ENCODE measurements around the gene MYZAP. TPM values are rescaled to one million over a fixed set of nuclear protein-coding genes. Genes with fewer than 3 reads are reported as not detected.

Gene MYZAP
- total and polyA plus RNA-seq, 10 donors = 4.1 to 26.2 (median 13.8) TPM

DNA sequence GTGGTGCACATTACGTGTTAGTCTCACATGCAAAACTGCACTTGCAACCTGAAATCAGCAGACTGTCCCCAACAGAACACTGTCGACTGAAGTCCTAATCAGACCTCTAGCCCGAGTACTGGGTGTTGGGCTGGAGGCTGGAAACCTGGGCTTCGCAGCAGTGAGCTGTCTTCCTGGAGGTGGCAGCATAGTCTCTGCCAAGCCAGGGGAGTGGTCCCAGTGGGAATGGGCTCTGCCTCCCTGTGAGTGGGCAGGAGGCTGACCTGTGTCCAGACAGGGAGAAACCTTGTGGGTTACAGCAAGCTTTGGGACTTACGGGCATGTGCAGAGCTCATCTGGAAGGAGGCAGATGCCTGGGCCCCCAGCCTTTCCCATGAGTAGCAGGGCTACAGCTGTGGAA lies 38.2 kb upstream of the MYZAP start:
- TF ChIP-seq POLR2A (IDR thresholded peaks at IDR 0.05) (no peak), POLR2AphosphoS5 (IDR thresholded peaks at IDR 0.05) (no peak)
- TF ChIP-seq, protein P1, sequence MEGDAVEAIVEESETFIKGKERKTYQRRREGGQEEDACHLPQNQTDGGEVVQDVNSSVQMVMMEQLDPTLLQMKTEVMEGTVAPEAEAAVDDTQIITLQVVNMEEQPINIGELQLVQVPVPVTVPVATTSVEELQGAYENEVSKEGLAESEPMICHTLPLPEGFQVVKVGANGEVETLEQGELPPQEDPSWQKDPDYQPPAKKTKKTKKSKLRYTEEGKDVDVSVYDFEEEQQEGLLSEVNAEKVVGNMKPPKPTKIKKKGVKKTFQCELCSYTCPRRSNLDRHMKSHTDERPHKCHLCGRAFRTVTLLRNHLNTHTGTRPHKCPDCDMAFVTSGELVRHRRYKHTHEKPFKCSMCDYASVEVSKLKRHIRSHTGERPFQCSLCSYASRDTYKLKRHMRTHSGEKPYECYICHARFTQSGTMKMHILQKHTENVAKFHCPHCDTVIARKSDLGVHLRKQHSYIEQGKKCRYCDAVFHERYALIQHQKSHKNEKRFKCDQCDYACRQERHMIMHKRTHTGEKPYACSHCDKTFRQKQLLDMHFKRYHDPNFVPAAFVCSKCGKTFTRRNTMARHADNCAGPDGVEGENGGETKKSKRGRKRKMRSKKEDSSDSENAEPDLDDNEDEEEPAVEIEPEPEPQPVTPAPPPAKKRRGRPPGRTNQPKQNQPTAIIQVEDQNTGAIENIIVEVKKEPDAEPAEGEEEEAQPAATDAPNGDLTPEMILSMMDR (IDR thresholded peaks at IDR 0.05 in 8 of 11, conservative IDR thresholded peaks at IDR 0.05 in 3 of 11) = no peak
- intact Hi-C loops (cut with DNase I; ENCODE audit: low total_unique reads) = no loop called here
- Histone ChIP-seq H3K27me3 (replicated peaks in 1 of 7) (no peaks in the 10 kb centered on the region), H3K27ac (no peak overlapping the region), H3K36me3 (no peaks in the 10 kb centered on the region), H3K4me3 (no peak overlapping the region), H3K9me3 (no peaks in the 10 kb centered on the region), H3K4me1 (peaks cover 0 to 14% (median 2%) of the 10 kb centered on the region in 6 donors)
- DNase-seq = no peak
- WGBS, 5 donors = 88 to 99% (median 88%) methylated on average over 2 to 5 of the region's 5 CpGs

DNA sequence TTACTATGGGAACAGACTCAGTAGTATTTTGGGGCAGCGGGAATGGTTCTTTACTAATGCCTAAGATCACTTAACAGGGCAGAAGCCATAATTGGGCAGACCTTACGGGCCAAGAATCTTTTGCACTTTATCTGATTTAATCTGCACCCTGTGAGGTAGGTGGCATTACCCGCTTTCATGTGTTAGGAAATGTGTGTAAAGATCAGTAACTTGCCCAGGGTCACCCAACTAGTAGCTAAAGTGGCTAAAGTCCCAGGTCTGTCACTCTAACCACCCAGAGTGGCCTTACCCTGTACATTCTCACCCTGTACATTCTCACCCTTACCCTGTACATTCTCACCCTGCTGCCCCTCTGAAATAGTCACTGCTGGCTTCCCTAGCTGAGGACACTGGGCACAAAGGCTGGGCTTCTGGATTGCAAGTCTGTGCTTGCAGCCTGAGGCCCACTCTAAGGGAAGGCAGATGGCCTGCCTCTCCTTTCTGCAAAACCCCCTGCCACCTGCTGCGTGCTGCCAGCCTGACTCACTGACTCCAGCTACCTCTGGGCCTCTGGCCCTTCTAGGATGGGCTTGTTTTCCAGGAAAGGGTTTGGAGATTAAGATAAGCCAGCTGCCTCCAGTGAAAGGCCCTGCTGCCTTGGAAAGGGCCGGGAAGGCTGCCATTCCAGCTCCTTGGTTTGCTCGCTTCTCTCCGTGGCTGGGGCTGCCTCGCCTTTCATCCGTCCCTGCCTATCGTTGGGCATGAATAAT lies 37.5 kb upstream of the MYZAP start:
- H3K36me3 ChIP-seq = no peaks in the 10 kb centered on the region
- H3K4me3 ChIP-seq = no peak overlapping the region
- H3K27ac ChIP-seq = no peak overlapping the region
- H3K9me3 ChIP-seq = no peaks in the 10 kb centered on the region
- peaks cover 0 to 14% (median 2%) of the 10 kb centered on the region in 6 donors for H3K4me1 ChIP-seq
- no peaks in the 10 kb centered on the region for H3K27me3 ChIP-seq (replicated peaks in 1 of 7)
- WGBS, 5 donors = 68 to 77% (median 74%) methylated on average over 10 of the region's 10 CpGs
- no peak for TF ChIP-seq POLR2A (IDR thresholded peaks at IDR 0.05)
- TF ChIP-seq, protein P1 (IDR thresholded peaks at IDR 0.05 in 8 of 11, conservative IDR thresholded peaks at IDR 0.05 in 3 of 11) = no peak
- TF ChIP-seq POLR2AphosphoS5 (IDR thresholded peaks at IDR 0.05) = no peak
- DNase-seq = no peak
- intact Hi-C loops (cut with DNase I; ENCODE audit: low total_unique reads) = no loop called here

DNA sequence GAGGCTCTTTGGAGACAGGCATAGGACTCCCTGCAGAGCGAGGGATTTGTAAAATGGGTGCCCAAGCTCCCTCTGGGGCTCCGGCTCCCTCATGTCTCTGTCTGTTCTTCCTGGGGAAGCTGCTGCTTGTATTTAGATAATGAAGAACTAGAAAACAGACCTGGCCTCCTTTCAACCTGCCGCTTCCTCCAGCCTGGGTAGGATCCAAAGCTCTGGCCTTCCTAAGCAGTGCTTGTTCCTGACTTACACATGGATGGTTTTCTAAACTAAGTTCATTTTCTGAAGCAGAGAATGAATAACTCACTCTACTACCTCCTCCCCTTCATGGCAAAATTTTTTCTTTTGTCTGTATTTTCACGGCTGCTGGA lies 36.9 kb upstream of the MYZAP start:
- Histone ChIP-seq H3K27me3 (replicated peaks in 1 of 7) (peaks cover 0 to 5% (median 0%) of the 10 kb centered on the region in 7 donors), H3K9me3 (no peaks in the 10 kb centered on the region), H3K4me3 (no peak overlapping the region), H3K36me3 (no peaks in the 10 kb centered on the region), H3K27ac (no peak overlapping the region), H3K4me1 (peaks cover 0 to 14% (median 2%) of the 10 kb centered on the region in 6 donors)
- 81 to 89% (median 81%) methylated on average over 4 of the region's 4 CpGs for WGBS, 5 donors
- TF ChIP-seq, protein P1 (IDR thresholded peaks at IDR 0.05 in 8 of 11, conservative IDR thresholded peaks at IDR 0.05 in 3 of 11) = no peak
- TF ChIP-seq POLR2AphosphoS5 (IDR thresholded peaks at IDR 0.05) = no peak
- intact Hi-C loops (cut with DNase I; ENCODE audit: low total_unique reads) = loop anchor here (5.0 kb wide), 1 partner anchor 308 kb away; no protein-coding TSS in a partner anchor
- no peak for DNase-seq

DNA sequence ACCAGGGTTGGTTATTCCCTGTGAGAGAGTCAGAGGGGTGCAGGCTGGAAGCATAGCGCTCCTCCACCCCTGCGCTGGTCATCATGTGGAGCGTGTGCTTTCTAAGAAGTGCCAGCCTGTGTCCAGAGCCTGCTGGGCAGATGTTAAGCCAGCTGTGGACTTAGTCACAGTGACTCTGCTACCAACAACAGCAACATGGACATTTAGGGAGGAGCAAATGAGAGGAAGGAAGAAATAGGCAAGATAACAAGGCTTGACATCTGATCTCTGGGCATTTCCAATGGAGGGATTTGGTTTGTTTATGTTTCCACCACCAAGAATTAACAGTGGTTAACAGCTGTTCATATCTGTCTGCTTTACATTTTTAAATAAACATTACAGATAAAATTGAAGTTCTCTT lies 36.4 kb upstream of the MYZAP start:
- TF ChIP-seq, protein P1 (IDR thresholded peaks at IDR 0.05 in 8 of 11, conservative IDR thresholded peaks at IDR 0.05 in 3 of 11) = no peak
- TF ChIP-seq POLR2AphosphoS5 (IDR thresholded peaks at IDR 0.05) = no peak
- TF ChIP-seq POLR2A (IDR thresholded peaks at IDR 0.05) = no peak
- no peaks in the 10 kb centered on the region for H3K36me3 ChIP-seq
- peaks cover 0 to 5% (median 0%) of the 10 kb centered on the region in 7 donors for H3K27me3 ChIP-seq (replicated peaks in 1 of 7)
- intact Hi-C loops (cut with DNase I; ENCODE audit: low total_unique reads) = loop anchor here (5.0 kb wide), 1 partner anchor 307 kb away; no protein-coding TSS in a partner anchor
- H3K27ac ChIP-seq = no peak overlapping the region
- peaks cover 0 to 14% (median 2%) of the 10 kb centered on the region in 6 donors for H3K4me1 ChIP-seq
- 93 to 97% (median 96%) methylated on average over 3 of the region's 3 CpGs for WGBS, 5 donors
- DNase-seq = no peak
- no peaks in the 10 kb centered on the region for H3K9me3 ChIP-seq
- H3K4me3 ChIP-seq = no peak overlapping the region

Data from spleen (tissue), 11 donors.